WERI-Rb-1 (cell line): ENCODE data around the gene NUMB.

Source experiments
- DNase-seq: peaks from one replicate; pipeline ENCODE4 v3.0.0-alpha.2; 2020
- H3K27ac ChIP-seq: fragments of 250-450 bp; sonication (Bioruptor Pico); 2 replicates; pipeline ENCODE4 v1.5.1; 2020; ENCODE audit warnings: mild to moderate bottlenecking, moderate library complexity
- H3K27me3 ChIP-seq: fragments of 250-450 bp; sonication (Bioruptor Pico); 2 replicates; pipeline ENCODE4 v1.5.1; 2021; ENCODE audit warnings: mild to moderate bottlenecking, low read depth, moderate library complexity; ENCODE audit not compliant: insufficient read depth, severe bottlenecking
- H3K36me3 ChIP-seq: fragments of 250-450 bp; sonication (Bioruptor Pico); 2 replicates; pipeline ENCODE4 v1.5.1; 2020; ENCODE audit warnings: mild to moderate bottlenecking, moderate library complexity
- H3K4me3 ChIP-seq: 2 replicates; pipeline ENCODE4 v1.5.1; 2011; ENCODE audit warnings: low read depth, mild to moderate bottlenecking, control low read depth, low read length
- H3K9me3 ChIP-seq: fragments of 250-450 bp; sonication (Bioruptor Pico); 2 replicates; pipeline ENCODE4 v1.5.1; 2021; ENCODE audit warnings: mild to moderate bottlenecking, moderate library complexity; ENCODE audit not compliant: severe bottlenecking
- CTCF ChIP-seq: IDR thresholded peaks from 2 replicates; pipeline ENCODE4 v1.5.1; 2011; ENCODE audit warnings: low read depth, mild to moderate bottlenecking, control low read depth, inconsistent platforms, low read length

NUMB gene

GRCh38 chr14:73477618-73478266 is 19.4 kb upstream of the NUMB start:
- Histone ChIP-seq H3K9me3 (no peaks in the 10 kb centered on the region), H3K27me3 (no peaks in the 10 kb centered on the region), H3K27ac (no peak overlapping the region), H3K36me3 (no peaks in the 10 kb centered on the region), H3K4me3 (no peak overlapping the region)
- DNase-seq: no peak
- TF ChIP-seq CTCF: no peak

- no peak for DNase-seq
- Histone ChIP-seq H3K9me3 (no peaks in the 10 kb centered on the region), H3K4me3 (no peak overlapping the region), H3K36me3 (no peaks in the 10 kb centered on the region), H3K27ac (no peak overlapping the region), H3K27me3 (no peaks in the 10 kb centered on the region)
- no peak for TF ChIP-seq CTCF
Measured at GRCh38 chr14:73476451-73476931, 18.1 kb upstream of the NUMB start.

- no peak for TF ChIP-seq CTCF
- Histone ChIP-seq H3K27me3 (no peaks in the 10 kb centered on the region), H3K36me3 (no peaks in the 10 kb centered on the region), H3K4me3 (no peak overlapping the region), H3K9me3 (no peaks in the 10 kb centered on the region), H3K27ac (no peak overlapping the region)
- no peak for DNase-seq
Measured at GRCh38 chr14:73474952-73475351, 16.6 kb upstream of the NUMB start.

GRCh38 chr14:73472185-73473114 is 14.1 kb upstream of the NUMB start:
- Histone ChIP-seq H3K27me3 (no peaks in the 10 kb centered on the region), H3K9me3 (no peaks in the 10 kb centered on the region), H3K36me3 (no peaks in the 10 kb centered on the region), H3K4me3 (no peak overlapping the region), H3K27ac (no peak overlapping the region)
- peak; percentile 54 for TF ChIP-seq CTCF
- DNase-seq: no peak

- no peak for DNase-seq
- Histone ChIP-seq H3K4me3 (no peak overlapping the region), H3K9me3 (no peaks in the 10 kb centered on the region), H3K27ac (no peak overlapping the region), H3K36me3 (no peaks in the 10 kb centered on the region), H3K27me3 (no peaks in the 10 kb centered on the region)
- no peak for TF ChIP-seq CTCF
Measured at GRCh38 chr14:73471582-73472184, 13.3 kb upstream of the NUMB start.
